COR-L47 (cell line): ENCODE results near the gene KIRREL1.

ENCODE experiments used
- DNase-seq: peaks from one replicate; lab custom pipeline; 2025; lab: John Stamatoyannopoulos, UW

KIRREL1 gene

DNA sequence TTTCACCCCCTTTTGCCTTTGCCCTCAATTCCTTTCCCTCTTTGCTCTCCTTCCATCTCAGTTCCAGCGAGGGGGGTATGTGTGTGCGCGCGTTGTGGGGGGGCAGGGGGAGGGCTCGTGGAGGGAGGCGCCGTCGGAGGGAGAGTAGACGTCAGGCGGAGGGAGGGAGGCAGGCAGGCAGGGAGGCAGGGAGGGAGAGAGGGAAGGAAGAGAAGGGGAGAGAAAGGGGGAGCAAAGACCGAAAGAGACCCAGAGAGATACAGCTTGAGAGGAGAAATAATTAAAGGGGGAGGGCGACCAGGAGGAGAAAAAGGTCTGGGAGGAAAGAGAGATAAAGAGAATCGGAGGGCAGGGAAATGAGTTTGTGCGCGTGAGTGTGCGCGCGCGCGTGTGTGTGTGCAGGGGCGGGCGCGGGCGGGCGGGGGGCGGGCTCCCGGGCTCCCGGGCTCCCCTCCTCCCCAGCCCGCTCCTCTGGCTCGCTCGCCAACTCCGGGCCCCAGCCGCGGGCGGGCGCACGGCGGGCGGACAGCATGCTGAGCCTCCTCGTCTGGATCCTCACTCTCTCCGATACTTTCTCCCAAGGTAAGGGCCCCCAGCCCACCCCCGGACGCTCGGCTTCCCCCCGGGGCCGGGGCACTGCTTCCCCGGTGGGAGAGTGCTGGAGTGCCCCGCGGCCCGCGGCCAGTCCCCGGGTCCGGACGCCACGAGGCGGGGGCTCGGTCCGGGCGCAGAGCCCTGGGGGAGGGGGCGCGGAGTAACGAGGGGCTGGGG is at the start of gene KIRREL1:
Gene KIRREL1 (plus strand): TSS at position 499 of the 771 bp plus-strand sequence. CDS start 32 bp downstream, at position 531.
- DNase-seq: peak; percentile 48

DNA sequence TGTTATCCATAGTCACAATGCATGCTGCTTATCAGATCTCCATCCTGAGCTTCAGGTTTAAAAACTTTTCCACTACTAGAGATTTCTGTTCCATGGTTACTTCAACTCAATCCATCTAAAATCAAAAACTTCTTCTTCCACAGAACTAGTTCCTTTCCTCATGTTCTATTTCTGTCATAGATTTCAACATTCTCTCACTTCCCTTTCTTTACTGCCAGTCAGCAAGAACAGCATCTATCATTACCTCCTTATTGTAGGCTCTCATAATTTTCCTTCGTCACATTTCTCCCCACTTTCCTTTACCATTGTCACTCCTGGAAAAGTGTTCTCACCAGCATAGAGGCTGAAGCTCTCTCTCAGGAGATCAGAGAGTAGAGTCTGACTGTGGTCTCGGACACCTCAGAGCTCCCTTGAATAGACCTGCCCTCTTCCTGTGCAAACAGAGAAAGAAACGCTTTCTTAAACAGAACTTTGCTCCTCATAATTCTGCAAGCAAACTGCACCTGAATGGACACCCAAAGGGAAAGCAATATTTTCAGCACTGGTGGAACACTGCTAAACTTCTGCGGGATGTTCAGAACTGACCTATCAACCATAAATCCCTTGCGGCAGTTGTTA is 48.7 kb upstream of the KIRREL1 start:
- no peak for DNase-seq

DNA sequence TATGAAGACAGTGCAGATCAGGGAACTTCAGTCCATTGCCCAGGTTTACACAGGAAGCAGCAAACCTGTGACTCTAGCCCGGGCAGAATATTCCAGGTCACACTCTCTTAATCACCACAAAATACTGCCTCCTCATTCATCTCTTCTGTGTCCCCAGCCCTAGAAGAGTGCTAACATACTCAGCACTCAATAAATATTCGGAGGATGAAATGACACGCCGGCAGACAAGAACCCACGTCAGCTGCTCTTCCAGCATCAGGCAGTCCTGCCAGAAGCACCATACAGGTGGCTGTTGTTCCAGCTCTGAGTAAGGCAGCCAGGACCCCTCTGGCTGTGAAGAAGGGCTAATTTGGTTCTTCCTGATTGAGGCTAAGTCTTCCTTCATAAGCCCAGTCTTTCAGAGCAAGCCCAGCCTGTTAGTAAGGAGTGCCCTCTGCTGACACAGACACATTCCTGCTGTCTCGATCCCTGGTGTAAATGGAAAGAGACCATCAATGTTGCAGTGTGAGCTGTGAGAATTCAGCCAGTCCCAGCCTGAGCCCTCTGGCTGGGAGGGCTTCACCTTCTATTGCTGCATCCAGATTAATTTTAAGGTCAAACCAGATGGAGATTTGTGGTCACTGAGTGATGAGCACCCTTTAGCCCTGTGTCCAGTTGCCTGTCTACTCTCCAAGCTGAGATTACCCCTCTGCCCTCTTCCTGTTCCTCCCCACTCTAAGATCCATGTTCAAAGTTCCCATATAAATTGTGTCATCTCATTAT is 45.0 kb upstream of the KIRREL1 start:
- DNase-seq: no peak

DNA sequence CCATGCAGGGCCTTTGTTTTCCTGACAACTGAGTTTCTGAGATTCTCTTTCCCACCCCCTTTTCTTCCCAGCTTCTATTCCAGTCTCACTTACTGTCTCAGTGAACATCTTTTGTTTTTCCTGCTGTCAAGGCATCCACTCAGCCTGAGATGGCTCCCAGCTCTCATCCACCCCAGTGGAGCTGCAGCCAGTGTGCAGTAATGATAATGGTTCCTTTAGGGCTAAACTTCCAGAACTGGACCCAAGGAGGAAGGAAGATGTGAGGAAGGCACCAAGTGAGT is 44.4 kb upstream of the KIRREL1 start:
- DNase-seq: no peak

DNA sequence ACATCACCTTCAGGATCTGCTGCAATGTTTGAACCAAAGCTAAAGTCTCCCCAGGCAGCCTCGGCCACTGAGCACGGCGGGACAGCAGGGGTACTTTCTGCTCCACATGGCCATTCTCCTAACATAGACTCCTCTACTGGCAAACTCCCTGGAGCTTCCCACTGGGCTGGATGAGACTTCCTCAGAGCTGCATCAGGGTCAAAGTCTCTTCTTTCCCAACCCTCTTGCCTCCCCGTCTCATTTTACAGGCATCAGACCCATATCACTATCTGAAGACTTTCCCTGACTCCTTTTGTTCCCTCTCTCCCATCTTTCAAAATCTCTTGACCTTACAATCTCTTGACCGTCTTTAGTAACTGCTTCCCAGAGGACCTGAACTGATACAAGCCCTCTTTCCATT is 42.2 kb upstream of the KIRREL1 start:
- DNase-seq: no peak

DNA sequence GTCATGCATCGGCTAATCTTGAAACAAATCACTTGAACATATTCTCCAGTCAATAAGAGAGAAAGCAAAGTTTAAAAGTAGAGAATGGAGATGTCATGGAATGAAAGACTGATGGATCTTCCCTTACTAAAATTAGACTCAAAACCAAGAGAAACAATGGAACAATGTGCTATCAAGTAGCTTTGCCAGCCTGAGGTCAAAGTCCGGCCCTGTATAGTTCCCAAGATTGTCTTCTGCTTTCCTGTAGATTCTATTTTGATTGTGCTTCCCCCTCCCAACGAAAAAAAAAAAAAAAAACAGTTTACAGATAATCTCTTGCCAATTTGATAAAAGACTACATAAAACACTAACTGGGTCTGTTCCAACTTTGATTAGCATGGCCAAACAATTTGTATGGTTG is 40.8 kb upstream of the KIRREL1 start:
- DNase-seq: no peak

DNA sequence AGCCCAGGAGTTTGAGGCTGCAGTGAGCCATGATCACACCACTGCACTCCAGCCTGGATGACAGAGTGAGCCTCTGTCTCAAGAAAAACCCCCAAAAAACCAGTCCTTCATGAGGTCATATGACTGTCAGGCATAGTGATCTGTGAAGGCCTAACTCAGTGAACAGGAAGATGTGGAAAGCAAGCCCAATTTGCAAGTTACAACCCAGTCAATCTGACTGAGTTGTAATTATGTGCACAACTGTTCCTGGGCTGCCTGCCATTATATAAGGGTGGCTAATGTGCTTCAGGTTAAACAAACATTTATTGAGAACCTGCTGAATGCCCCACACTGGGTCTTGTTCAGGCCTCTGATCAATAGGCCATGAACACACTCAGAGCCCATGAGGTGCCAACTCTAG is 38.2 kb upstream of the KIRREL1 start:
- no peak for DNase-seq

DNA sequence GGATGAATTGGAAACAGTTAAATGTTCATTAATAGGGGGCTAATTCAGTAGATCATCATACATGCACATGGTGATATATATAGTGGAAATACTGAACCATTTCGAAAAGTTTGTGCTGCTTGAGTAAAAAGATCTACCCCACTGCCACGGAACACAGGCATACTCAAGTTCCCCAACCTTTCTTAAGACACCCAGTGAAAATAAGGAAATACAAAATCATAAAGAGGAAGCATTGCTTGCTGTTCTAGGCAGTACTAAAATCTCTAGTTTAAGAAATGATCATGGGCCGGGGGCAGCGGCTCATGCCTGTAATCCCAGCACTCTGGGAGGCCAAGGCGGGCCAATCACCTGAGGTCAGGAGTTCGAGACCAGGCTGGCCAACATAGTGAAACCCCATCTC is 37.6 kb upstream of the KIRREL1 start:
- DNase-seq: no peak

DNA sequence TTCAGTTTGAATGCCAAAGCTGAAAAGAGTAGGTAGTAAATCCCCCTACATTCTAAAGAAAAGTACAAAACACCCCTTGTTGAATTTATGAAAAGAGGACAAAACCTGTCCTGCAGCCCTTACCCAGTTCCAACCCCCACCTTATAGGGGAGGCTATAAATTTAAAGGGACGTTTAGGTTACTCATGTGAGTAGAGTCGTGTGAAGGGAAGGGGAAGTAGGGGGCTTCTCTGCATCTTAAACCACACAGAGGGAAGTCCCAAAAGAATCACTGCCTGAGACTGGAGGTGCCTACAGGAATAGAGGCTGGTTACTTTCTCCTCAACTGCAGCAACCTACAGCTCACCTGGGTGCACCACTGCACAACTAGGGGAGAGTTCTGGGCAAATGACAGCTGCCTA is 36.7 kb upstream of the KIRREL1 start:
- no peak for DNase-seq

DNA sequence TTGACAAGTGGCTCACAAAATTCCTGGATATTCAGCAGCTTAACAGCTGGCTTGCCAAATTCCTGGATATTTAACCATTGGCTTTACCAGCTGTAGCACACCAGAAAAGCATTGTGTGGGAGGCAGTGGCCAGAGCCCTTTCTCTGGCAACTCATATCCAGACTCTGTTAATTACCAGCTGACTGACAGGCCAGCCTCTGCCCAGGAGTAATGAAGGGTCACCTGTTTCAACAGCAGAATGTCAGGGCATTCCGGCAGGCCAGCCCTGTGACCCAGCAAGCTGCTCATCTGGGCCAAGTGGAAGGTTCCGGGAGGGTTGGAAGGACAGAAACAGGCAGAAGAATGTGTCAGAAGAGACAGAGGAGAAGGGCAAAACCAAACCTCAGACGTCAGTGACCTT is 35.2 kb upstream of the KIRREL1 start:
- DNase-seq: no peak

DNA sequence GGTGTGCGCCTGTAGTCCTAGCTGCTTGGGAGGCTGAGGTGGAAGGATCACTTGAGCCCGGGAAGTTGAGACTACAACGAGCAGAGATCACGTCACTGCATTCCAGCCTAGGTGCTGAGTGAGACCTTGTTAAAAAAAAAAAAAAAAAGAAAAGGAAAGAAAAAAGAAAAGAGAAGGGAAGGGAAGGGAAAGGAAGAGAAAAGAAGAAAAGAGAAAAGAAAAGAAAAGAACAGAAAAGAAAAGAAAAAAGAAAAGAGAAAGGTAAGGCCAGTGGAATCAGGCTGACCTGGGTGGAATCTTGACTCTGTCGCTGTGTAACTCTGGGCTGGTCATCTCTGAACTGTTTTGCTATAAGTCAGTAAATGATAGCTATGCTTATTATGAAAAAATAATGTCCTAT is 33.7 kb upstream of the KIRREL1 start:
- DNase-seq: no peak

DNA sequence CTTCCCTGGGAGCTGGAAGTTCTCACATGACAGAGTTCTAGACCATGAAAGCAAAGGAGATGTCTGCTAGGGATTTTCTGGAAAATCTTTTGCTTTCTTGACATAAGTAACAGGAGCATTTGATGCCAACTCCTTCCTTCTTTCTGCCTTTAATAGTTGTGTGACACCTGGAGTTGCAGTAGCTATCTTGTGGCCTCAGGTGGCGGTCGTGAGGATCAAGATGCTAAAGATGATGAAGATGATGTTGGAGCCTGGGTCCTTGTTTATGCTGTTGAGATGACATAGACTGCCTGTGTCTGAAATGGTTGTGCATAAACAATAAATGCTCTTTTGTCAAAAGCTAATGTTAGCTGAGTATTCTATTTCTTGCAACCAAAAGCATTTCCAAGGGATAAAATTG is 32.7 kb upstream of the KIRREL1 start:
- DNase-seq: no peak

DNA sequence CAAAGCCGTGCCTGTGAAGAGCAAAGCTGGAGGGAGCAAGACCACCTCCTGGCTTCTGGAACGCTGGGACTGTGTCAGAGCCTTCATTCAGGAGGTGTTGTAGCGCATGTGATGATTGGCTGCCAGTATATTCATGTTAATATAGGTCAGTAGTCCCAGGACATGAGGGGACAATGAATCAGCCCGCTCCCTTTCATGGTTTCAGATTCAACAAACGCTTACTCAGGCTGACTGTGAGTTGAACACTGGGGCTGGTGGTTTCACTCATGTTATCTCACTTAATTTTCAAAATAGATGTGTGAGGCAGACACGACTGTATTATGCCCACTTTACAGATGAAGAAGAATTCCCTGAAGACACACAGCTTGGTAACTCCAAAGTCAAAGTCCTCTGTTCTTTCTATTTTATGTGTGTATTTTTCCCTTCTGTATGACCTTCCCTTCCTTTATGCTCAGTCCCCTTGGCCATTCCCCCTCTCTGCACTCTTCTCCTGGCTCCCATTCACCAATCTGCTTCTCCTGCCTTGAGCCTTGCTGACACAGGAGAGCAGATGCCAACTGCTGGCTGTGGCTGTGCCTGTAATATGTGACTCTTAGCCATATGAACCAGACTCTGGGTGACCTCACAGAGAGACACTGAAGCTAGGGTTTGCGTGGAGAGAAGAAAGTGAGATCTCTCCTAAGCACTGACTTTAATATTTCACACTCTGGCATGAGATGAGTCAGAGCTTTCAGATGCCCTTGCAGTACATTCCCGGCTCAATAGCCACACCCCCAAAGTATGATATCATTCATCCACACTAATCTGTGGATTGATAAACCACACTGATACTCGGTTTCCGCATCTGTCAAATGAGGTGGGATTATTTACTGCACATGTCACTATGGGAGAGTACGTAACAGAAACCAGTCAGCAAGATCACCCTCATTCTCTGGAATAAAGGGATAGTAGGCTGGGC is 31.4 kb upstream of the KIRREL1 start:
- no peak for DNase-seq

DNA sequence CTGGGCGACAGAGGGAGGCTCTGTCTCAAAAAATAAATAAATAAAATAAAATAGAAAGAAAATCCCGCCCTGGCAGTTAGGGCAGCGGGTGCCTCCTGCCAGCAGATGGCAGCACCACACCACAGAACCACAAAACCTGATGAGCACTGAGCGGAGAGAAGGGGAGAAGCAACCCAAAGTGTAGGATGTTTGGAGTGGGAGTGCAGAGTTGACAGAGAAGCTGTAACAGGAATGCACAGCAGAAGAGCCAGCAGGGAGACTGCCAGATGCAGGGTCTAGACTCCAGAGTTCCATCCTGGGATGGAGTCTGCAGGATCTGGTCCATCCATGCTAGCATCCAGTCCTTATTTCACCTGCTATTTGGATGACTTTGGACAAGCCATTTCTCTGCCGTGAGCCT is 29.7 kb upstream of the KIRREL1 start:
- peak; percentile 42 for DNase-seq

DNA sequence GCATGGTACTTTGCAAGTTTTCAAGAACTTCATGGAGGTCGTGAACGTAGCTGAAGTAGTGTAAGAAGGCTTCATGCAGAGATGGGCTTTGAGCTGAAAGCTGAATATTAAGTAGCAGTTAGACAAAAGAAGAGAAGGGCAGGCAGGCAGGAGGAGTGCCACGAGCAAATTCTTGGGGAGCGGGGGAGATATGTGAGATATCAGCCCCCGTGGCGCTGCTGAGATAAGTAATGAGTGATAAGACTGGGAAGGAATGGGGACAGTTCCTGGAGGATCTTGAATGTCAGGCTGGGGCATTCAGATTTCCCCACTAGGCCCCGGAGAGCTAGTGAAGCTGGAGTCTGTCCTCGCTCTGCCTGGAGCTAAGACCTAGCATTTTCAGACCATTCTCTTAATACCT is 27.9 kb upstream of the KIRREL1 start:
- DNase-seq: no peak

DNA sequence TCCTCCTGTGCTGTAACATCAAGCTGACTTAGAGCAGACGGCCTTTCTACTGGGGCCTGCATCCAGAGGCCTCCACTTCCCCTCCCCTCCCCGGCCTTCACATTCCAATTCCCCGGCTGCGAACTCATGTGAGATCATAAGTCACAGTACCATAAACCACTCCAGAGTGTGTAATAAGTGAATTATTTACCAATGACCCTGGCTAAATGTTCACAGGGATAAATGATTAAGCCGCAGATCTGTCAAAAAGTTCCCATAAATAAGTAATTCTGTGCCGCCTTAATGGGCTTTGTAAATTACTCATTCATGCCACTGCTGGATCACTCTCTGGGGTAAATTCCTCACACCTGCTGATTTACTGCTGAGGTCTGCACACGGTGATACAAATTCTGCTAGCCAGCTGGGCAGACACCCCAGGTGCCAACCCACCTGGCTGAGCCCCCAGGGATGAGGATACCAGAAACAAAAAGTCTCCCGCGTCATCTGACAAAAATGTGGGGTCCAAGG is 27.4 kb upstream of the KIRREL1 start:
- no peak for DNase-seq

DNA sequence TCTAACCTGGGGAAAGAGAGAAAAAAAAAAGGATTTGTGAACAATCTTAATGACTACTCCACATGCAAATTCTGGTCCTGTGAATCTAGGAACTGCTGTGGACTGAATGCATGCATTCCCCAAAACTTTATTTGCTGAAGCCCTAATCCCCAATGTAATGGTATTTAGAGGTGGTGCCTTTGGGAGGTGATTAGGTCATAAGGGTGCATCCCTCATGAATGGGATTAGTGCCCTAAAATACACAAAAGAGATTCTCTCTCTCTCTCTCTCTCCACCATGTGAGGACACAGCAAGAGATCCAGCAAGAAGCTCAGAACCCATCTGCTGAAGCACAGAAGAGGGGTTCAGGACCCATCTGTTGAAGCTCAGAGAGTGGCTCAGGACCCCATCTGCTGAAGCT is 26.2 kb upstream of the KIRREL1 start:
- DNase-seq: no peak

DNA sequence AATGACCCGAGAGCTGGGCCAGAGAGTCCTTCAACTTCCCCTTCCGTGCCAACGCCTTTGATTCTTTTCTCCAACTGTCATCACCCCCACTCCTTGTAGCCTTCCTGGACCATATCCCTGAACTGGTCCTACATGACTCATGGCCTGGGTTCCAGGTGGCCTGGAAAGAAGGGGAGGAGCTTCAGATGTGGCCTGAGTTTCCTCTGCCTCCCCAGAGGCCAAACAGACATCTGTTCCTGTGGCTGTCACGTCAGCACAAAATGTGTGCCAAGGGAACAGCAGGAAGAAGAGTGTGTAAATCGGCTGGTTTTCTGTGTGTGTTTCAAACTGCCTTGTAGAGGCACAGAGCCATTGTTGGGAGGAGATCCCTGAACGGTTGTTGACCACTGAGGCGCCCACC is 24.9 kb upstream of the KIRREL1 start:
- no peak for DNase-seq

DNA sequence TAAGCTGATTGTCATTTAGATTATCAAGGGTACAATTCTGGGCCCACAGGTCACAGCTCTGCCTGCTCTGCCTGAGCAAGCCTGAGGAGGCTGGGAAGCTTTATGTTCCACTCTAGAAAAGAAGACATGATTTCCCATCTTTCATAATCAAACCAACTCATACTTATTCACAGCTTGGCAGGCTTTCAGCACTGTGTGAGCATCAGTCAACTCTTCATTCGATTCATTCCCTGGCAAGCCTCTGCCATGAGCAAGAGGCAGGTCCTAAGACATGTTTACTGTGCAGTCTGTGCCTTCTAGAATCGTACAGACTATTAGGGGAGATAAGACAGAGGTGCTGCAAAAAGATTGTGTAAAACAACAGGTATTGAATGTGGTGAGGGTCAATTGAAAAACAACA is 24.5 kb upstream of the KIRREL1 start:
- no peak for DNase-seq

DNA sequence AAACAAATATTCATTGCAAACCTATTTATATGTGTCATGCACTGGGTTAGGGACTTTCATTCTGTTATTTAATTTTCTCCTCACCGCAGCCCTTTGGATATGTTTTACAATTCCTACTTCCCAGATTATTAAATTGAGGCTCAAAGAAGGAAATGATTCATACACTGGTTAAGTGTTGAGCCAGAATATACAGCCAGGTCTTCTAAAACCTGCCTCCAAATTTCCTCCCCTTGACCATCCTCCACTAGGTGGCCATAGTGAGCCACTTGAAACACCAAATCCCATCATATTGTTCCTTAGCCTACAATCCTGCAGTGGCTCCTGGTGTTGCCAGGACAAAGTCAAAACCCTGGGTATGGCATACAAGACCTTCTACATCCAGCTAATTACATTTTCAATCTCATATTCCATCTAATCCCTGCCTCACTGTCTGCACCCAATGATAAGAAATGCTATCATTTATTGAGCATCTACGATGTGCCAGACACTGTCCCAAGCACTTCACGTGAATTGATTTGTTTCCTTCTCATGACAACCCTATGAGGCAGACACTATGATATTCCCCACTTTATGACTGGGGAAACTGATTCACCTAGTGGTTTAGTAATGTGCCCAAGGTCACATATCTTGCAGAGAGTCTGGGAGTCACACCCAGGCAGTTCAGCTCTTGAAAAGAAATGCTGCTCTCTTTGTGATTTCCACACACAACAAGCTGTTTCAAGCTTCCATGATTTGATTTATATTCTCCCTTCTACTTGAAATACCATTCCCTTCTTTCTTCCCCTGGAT is 23.6 kb upstream of the KIRREL1 start:
- no peak for DNase-seq

DNA sequence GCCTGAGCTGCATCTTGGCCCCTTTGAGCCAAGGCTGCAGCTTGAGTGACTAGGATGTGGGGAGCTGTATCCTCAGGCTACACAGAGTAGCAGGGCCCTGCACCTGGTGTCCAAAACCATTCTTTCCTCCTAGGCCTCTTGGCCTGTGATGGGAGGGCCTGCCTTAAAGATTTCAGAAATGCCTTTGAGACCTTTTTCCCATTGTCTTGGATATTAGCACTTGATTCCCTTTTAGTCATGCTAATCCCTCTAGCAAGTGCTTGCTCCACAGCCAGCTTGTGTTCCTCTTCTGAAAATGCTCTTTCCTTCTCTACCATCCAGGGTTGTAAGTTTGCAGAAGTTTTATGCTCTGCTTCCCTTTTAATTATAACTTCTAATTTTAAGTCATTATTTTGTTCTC is 21.7 kb upstream of the KIRREL1 start:
- no peak for DNase-seq
